Liver (tissue), 9 donors: ENCODE data around the gene ASPSCR1. TPM values are rescaled to one million over a fixed set of nuclear protein-coding genes. Genes with fewer than 3 reads are reported as not detected.
A peak's percentile ranks its signal among the peaks of the same experiment; 100 is the strongest.

ENCODE experiments used
- DNase-seq: peaks from one replicate; pipeline ENCODE4 v3.0.0-alpha.2; 2017; ENCODE audit warnings: low spot score
- H3K27ac ChIP-seq, 2 donors: one replicate each; pipeline ENCODE4 v1.7.0; 2013; ENCODE audit warnings: inconsistent platforms in 2 of 2, low read length in 2 of 2, control low read depth in 1 of 2, low read depth in 1 of 2, mild to moderate bottlenecking in 1 of 2
- H3K27me3 ChIP-seq, 4 donors: one replicate each; pipeline versions ENCODE4 v1.6.1 to v1.7.0; 2013; ENCODE audit warnings: low read length in 3 of 4, inconsistent platforms in 1 of 4, mild to moderate bottlenecking in 1 of 4, moderate library complexity in 1 of 4; ENCODE audit not compliant: control insufficient read depth in 4 of 4, insufficient read depth in 4 of 4
- H3K36me3 ChIP-seq, 4 donors: one replicate each; pipeline versions ENCODE4 v1.6.1 to v1.7.0; 2013; ENCODE audit warnings: low read length in 3 of 4, mild to moderate bottlenecking in 3 of 4, low read depth in 1 of 4, moderate library complexity in 1 of 4; ENCODE audit not compliant: control insufficient read depth in 4 of 4, insufficient read depth in 3 of 4
- H3K4me1 ChIP-seq, 4 donors: one replicate each; pipeline versions ENCODE4 v1.6.1 to v1.7.0; 2013; ENCODE audit warnings: low read length in 3 of 4, mild to moderate bottlenecking in 3 of 4, moderate library complexity in 1 of 4; ENCODE audit not compliant: control insufficient read depth in 4 of 4, insufficient read depth in 4 of 4
- H3K4me3 ChIP-seq, 3 donors: one replicate each; pipeline versions ENCODE4 v1.6.1 to v1.7.0; 2013; ENCODE audit warnings: low read length in 3 of 3, control low read depth in 1 of 3, low read depth in 1 of 3, mild to moderate bottlenecking in 1 of 3
- H3K9ac ChIP-seq, 2 donors: one replicate each; pipeline ENCODE4 v1.7.0; 2013; ENCODE audit warnings: low read length in 2 of 2, mild to moderate bottlenecking in 2 of 2, moderate library complexity in 2 of 2, control low read depth in 1 of 2, low read depth in 1 of 2
- H3K9me3 ChIP-seq, 4 donors: one replicate each; pipeline versions ENCODE4 v1.6.1 to v1.7.0; 2013; ENCODE audit warnings: low read length in 3 of 4; ENCODE audit not compliant: control insufficient read depth in 4 of 4
- ATF3 ChIP-seq: IDR thresholded peaks from 2 replicates; pipeline ENCODE4 v1.6.1; 2016; ENCODE audit warnings: antibody characterized with exemption
- CTCF ChIP-seq: fragments of 150-350 bp; IDR thresholded peaks from 2 replicates; pipeline ENCODE4 v1.5.1; 2017; ENCODE audit warnings: improper control_type of control experiment, low read depth, low read length; ENCODE audit not compliant: missing input control
- EGR1 ChIP-seq, 2 donors: IDR thresholded peaks; 2 replicates each; pipeline ENCODE4 v1.6.1; 2016 to 2018; ENCODE audit warnings: antibody characterized with exemption in 2 of 2, low read depth in 2 of 2
- FOXA1 ChIP-seq: IDR thresholded peaks from 2 replicates; pipeline ENCODE4 v1.6.1; 2016; ENCODE audit warnings: antibody characterized with exemption
- FOXA2 ChIP-seq: IDR thresholded peaks from 2 replicates; pipeline ENCODE4 v1.6.1; 2016; ENCODE audit warnings: antibody characterized with exemption
- GABPA ChIP-seq, 2 donors: IDR thresholded peaks in 1 of 2; conservative IDR thresholded peaks in 1 of 2; 2 replicates each; pipeline ENCODE4 v1.6.1; 2016; ENCODE audit warnings: antibody characterized with exemption in 2 of 2, mild to moderate bottlenecking in 1 of 2, moderate library complexity in 1 of 2
- HNF4G ChIP-seq: IDR thresholded peaks from 2 replicates; pipeline ENCODE4 v1.6.1; 2016; ENCODE audit warnings: antibody characterized with exemption
- JUND ChIP-seq, 2 donors: IDR thresholded peaks; 2 replicates each; pipeline ENCODE4 v1.6.1; 2016; ENCODE audit warnings: antibody characterized with exemption in 2 of 2
- NR2F2 ChIP-seq: IDR thresholded peaks from 2 replicates; pipeline ENCODE4 v1.6.1; 2016; ENCODE audit warnings: antibody characterized with exemption
- REST ChIP-seq: IDR thresholded peaks from 2 replicates; pipeline ENCODE4 v1.6.1; 2016; ENCODE audit warnings: antibody characterized with exemption, mild to moderate bottlenecking
- RXRA ChIP-seq, 2 donors: IDR thresholded peaks; 2 replicates each; pipeline ENCODE4 v1.6.1; 2017 to 2018; ENCODE audit warnings: antibody characterized with exemption in 2 of 2, mild to moderate bottlenecking in 1 of 2
- SP1 ChIP-seq: IDR thresholded peaks from 2 replicates; pipeline ENCODE4 v1.6.1; 2018; ENCODE audit warnings: antibody characterized with exemption, mild to moderate bottlenecking
- TAF1 ChIP-seq: conservative IDR thresholded peaks from 2 replicates; pipeline ENCODE4 v1.6.1; 2016; ENCODE audit warnings: antibody characterized with exemption, mild to moderate bottlenecking
- YY1 ChIP-seq: IDR thresholded peaks from 2 replicates; pipeline ENCODE4 v1.6.1; 2016; ENCODE audit warnings: antibody characterized with exemption, mild to moderate bottlenecking
- WGBS: extraction: QIAGEN DNeasy Blood & Tissue Kit; methylation state at CpG from one replicate; pipeline ENCODE4 v1.1.7; 2013; 5-methylcytosine and 5-hydroxymethylcytosine counted together
- polyA plus RNA-seq, 2 donors: library from polyadenylated mRNA; stranded (reverse) in 1 of 2; unstranded in 1 of 2; fragments of 200-250 nt in 1 of 2; fragments of >200 nt in 1 of 2; fragmentation: Nextera tagmentation in 1 of 2; extraction: Ambion mirVana in 1 of 2; gene quantifications; one replicate each; pipeline versions ENCODE4 v1.2.1 to v1.2.3, GENCODE V29; 2013 to 2015
- total RNA-seq, 2 donors: library from RNA; depleted of rRNA; stranded (reverse); fragments of >200 nt; gene quantifications; one replicate each; pipeline ENCODE4 v1.2.3, GENCODE V29; 2014
- TF ChIP-seq, protein P1 (sequence below): IDR thresholded peaks from 2 replicates; pipeline ENCODE4 v1.6.1; 2016; ENCODE audit warnings: antibody characterized with exemption
- TF ChIP-seq, protein P2 (sequence below): IDR thresholded peaks from 2 replicates; pipeline ENCODE4 v1.6.1; 2016; ENCODE audit warnings: antibody characterized with exemption
- donor health status: healthy.
- donor health status: healthy.
- donor health status: healthy.
- donor health status: healthy.
- donor health status: healthy.

ASPSCR1 gene
- total and polyA plus RNA-seq, 4 donors, result 17.8 to 26.2 (median 20.4) TPM

DNA sequence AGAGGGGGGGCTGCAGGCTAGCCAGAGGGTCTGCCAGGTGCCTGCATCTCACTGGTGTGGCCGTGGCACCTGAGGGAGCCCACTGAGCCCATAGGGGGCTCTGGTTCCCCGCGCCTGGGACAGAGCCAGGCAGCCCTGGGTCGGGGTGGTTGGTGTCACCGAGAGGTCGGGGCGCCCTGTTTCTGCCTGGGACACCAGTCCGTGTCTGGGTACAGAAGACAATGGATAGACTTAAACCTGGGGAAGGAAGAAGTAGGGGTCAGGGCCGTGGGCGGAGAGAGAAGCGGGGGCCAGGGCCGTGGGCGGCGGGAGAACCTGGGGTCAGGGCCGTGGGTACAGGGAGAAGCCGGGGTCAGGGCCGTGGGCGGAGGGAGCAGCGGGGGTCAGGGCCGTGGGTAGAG lies 71.1 kb downstream of the ASPSCR1 start:
- Histone ChIP-seq H3K4me1 (peaks cover 23 to 67% (median 57%) of the 10 kb centered on the region in 4 donors), H3K9me3 (no peaks in the 10 kb centered on the region), H3K36me3 (peaks cover 0 to 8% (median 2%) of the 10 kb centered on the region in 4 donors), H3K9ac (no peak overlapping the region), H3K4me3 (no peak overlapping the region), H3K27me3 (no peaks in the 10 kb centered on the region), H3K27ac (peak overlapping the region in 1 of 2 donors; percentile 5)
- TF ChIP-seq NR2F2 (no peak), GABPA (IDR thresholded peaks at IDR 0.05 in 1 of 2, conservative IDR thresholded peaks at IDR 0.05 in 1 of 2) (no peak), YY1 (no peak), RXRA (IDR thresholded peaks at IDR 0.05) (no peak), HNF4G (no peak), ATF3 (no peak), FOXA1 (no peak), EGR1 (IDR thresholded peaks at IDR 0.05; ENCODE audit: low read depth in 2 of 2) (no peak), JUND (IDR thresholded peaks at IDR 0.05) (no peak), TAF1 (no peak), FOXA2 (no peak), CTCF (no peak), REST (no peak), SP1 (no peak)
- TF ChIP-seq, protein P1, sequence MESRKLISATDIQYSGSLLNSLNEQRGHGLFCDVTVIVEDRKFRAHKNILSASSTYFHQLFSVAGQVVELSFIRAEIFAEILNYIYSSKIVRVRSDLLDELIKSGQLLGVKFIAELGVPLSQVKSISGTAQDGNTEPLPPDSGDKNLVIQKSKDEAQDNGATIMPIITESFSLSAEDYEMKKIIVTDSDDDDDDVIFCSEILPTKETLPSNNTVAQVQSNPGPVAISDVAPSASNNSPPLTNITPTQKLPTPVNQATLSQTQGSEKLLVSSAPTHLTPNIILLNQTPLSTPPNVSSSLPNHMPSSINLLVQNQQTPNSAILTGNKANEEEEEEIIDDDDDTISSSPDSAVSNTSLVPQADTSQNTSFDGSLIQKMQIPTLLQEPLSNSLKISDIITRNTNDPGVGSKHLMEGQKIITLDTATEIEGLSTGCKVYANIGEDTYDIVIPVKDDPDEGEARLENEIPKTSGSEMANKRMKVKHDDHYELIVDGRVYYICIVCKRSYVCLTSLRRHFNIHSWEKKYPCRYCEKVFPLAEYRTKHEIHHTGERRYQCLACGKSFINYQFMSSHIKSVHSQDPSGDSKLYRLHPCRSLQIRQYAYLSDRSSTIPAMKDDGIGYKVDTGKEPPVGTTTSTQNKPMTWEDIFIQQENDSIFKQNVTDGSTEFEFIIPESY, result no peak
- TF ChIP-seq, protein P2, sequence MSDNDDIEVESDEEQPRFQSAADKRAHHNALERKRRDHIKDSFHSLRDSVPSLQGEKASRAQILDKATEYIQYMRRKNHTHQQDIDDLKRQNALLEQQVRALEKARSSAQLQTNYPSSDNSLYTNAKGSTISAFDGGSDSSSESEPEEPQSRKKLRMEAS, result no peak
- DNase-seq, result no peak
- WGBS, result 61% methylated on average over 20 of the region's 20 CpGs

DNA sequence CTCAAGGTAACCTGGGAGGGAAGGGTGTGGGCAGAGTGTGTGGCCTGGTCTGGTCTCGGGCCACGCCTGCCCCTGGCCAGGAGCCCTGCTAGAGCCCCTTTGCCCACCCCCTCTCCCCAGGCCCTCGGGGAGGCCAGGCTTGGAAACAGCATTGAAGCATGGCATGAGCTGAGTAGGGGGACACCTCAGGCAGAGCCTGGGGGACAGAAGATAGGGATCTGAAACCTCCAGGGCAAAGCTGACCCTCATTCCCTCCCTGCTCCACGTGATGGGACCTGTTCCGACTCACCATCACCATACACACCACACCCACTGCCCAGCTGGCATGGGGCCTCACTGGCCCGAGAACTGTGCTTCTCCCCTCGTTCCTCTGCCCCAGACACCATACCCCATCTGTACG lies 71.7 kb downstream of the ASPSCR1 start:
- peak overlapping the region; percentile 12 for H3K27ac ChIP-seq
- no peak overlapping the region for H3K9ac ChIP-seq
- no peaks in the 10 kb centered on the region for H3K27me3 ChIP-seq
- no peak for DNase-seq
- 87% methylated on average over 8 of the region's 8 CpGs for WGBS
- H3K36me3 ChIP-seq, result peaks cover 0 to 8% (median 2%) of the 10 kb centered on the region in 4 donors
- H3K9me3 ChIP-seq, result no peaks in the 10 kb centered on the region
- no peak overlapping the region for H3K4me3 ChIP-seq
- H3K4me1 ChIP-seq, result peaks cover 23 to 72% (median 59%) of the 10 kb centered on the region in 4 donors
- TF ChIP-seq CTCF (no peak), HNF4G (no peak), ATF3 (no peak), YY1 (no peak), FOXA2 (no peak), REST (no peak), FOXA1 (no peak)
- TF ChIP-seq, protein P2, result no peak
